Common myeloid progenitor, CD34-positive (primary cell): ENCODE measurements around the gene ODC1.

Source experiments
- CTCF ChIA-PET: fragments of 350-600 bp; sonication (Branson Sonifier 250); formaldehyde crosslinking; loops from one replicate; lab custom pipeline; 2021; ENCODE audit warnings: antibody characterized with exemption; lab: Charles Lee
- POLR2A ChIA-PET: fragments of 350-600 bp; sonication (Branson Sonifier 250); formaldehyde crosslinking; loops from one replicate; lab custom pipeline; 2021; ENCODE audit warnings: antibody characterized with exemption; lab: Charles Lee
- DNase-seq, 3 donors: peaks; one replicate each; pipeline versions ENCODE4 v3.0.0 to v3.0.0-alpha.2; 2013
- H3K27ac ChIP-seq, 2 experiments: 1 replicate in 1 of 2; 2 replicates in 1 of 2; pipeline ENCODE4 v1.7.0; 2013; ENCODE audit warnings: inconsistent platforms in 2 of 2, low read length in 2 of 2, mild to moderate bottlenecking in 2 of 2, low read depth in 1 of 2, moderate library complexity in 1 of 2; ENCODE audit not compliant: severe bottlenecking in 2 of 2, insufficient read depth in 1 of 2, poor library complexity in 1 of 2
- H3K27me3 ChIP-seq, 5 experiments: replicated peaks in 2 of 5; 1 replicate in 3 of 5; 2 replicates in 2 of 5; pipeline versions ENCODE4 v1.6.1 to v1.7.0; 2013; ENCODE audit warnings: low read length in 4 of 5, mild to moderate bottlenecking in 2 of 5, moderate library complexity in 2 of 5, inconsistent platforms in 1 of 5; ENCODE audit not compliant: insufficient read depth in 5 of 5, control insufficient read depth in 4 of 5
- H3K36me3 ChIP-seq, 4 experiments: 1 replicate in 2 of 4; 2 replicates in 2 of 4; pipeline versions ENCODE4 v1.6.1 to v1.7.0; 2013; ENCODE audit warnings: low read length in 3 of 4, control low read depth in 1 of 4, mild to moderate bottlenecking in 1 of 4; ENCODE audit not compliant: control insufficient read depth in 4 of 4, insufficient read depth in 4 of 4
- H3K4me1 ChIP-seq, 4 experiments: 1 replicate in 3 of 4; 2 replicates in 1 of 4; pipeline versions ENCODE4 v1.6.1 to v1.7.1; 2013; ENCODE audit warnings: low read length in 3 of 4, mild to moderate bottlenecking in 3 of 4, control low read depth in 1 of 4, inconsistent platforms in 1 of 4, moderate library complexity in 1 of 4; ENCODE audit not compliant: control insufficient read depth in 4 of 4, insufficient read depth in 4 of 4; ENCODE audit errors: control extremely low read depth in 1 of 4
- H3K4me3 ChIP-seq, 7 experiments: 1 replicate in 4 of 7; 2 replicates in 3 of 7; pipeline versions ENCODE4 v1.5.1 to v1.7.0; 2013; ENCODE audit warnings: mild to moderate bottlenecking in 7 of 7, low read length in 6 of 7, moderate library complexity in 6 of 7, inconsistent platforms in 2 of 7, low read depth in 2 of 7, control low read depth in 1 of 7; ENCODE audit not compliant: insufficient read depth in 4 of 7, control insufficient read depth in 1 of 7; ENCODE audit errors: extremely low read depth in 1 of 7
- H3K9me3 ChIP-seq, 5 experiments: 1 replicate in 4 of 5; 2 replicates in 1 of 5; pipeline versions ENCODE4 v1.6.1 to v1.7.1; 2013; ENCODE audit warnings: low read length in 4 of 5, mild to moderate bottlenecking in 2 of 5, inconsistent platforms in 1 of 5, low read depth in 1 of 5, moderate library complexity in 1 of 5; ENCODE audit not compliant: control insufficient read depth in 4 of 5, insufficient read depth in 2 of 5; ENCODE audit errors: control extremely low read depth in 1 of 5
- WGBS: methylation state at CpG from one replicate; pipeline ENCODE4 v1.1.5; 2013; ENCODE audit not compliant: insufficient coverage; 5-methylcytosine and 5-hydroxymethylcytosine counted together

Gene ODC1

GRCh38 chr2:10435820-10436204 lies 12.3 kb downstream of the ODC1 start:
- POLR2A ChIA-PET: interaction anchor here (2.2 kb wide), 1 partner anchor 12 kb away, joined by 13 read pairs; the partner anchor contains the start of gene ODC1
- H3K4me1 ChIP-seq: peaks cover 0 to 14% (median 11%) of the 10 kb centered on the region in 4 experiments
- 97% methylated on average over 12 of the region's 14 CpGs for WGBS
- H3K4me3 ChIP-seq: no peak overlapping the region
- CTCF ChIA-PET: interaction anchor here (0.9 to 6.1 kb wide), 28 partner anchors 10 to 604 kb away, joined by 3 to 80 read pairs (median 5); partner anchors contain the start of genes ODC1 and RRM2
- H3K27ac ChIP-seq: no peak overlapping the region
- peaks cover 0 to 13% (median 0%) of the 10 kb centered on the region in 5 experiments for H3K27me3 ChIP-seq
- no peak for DNase-seq
- peaks cover 2 to 19% (median 10%) of the 10 kb centered on the region in 4 experiments for H3K36me3 ChIP-seq
- no peaks in the 10 kb centered on the region for H3K9me3 ChIP-seq

- Histone ChIP-seq H3K4me1 (peaks cover 0 to 14% (median 11%) of the 10 kb centered on the region in 4 experiments), H3K4me3 (no peak overlapping the region), H3K27ac (no peak overlapping the region), H3K36me3 (peaks cover 2 to 12% (median 7%) of the 10 kb centered on the region in 4 experiments), H3K27me3 (peaks cover 0 to 13% (median 0%) of the 10 kb centered on the region in 5 experiments), H3K9me3 (no peaks in the 10 kb centered on the region)
- ChIA-PET CTCF (interaction anchor here (0.6 to 6.1 kb wide), 50 partner anchors 9 to 604 kb away, joined by 3 to 80 read pairs (median 4); partner anchors contain the start of genes HPCAL1, ODC1 and RRM2), POLR2A (interaction anchor here (0.6 to 2.2 kb wide), 5 partner anchors 9 to 362 kb away, joined by 3 to 13 read pairs (median 4); partner anchors contain the start of gene ODC1)
- 43% methylated on average over 26 of the region's 28 CpGs for WGBS
- peak; percentile 79 to 88 (median 85) for DNase-seq
Observed at GRCh38 chr2:10434886-10435819, 13.0 kb downstream of the ODC1 start.

DNA sequence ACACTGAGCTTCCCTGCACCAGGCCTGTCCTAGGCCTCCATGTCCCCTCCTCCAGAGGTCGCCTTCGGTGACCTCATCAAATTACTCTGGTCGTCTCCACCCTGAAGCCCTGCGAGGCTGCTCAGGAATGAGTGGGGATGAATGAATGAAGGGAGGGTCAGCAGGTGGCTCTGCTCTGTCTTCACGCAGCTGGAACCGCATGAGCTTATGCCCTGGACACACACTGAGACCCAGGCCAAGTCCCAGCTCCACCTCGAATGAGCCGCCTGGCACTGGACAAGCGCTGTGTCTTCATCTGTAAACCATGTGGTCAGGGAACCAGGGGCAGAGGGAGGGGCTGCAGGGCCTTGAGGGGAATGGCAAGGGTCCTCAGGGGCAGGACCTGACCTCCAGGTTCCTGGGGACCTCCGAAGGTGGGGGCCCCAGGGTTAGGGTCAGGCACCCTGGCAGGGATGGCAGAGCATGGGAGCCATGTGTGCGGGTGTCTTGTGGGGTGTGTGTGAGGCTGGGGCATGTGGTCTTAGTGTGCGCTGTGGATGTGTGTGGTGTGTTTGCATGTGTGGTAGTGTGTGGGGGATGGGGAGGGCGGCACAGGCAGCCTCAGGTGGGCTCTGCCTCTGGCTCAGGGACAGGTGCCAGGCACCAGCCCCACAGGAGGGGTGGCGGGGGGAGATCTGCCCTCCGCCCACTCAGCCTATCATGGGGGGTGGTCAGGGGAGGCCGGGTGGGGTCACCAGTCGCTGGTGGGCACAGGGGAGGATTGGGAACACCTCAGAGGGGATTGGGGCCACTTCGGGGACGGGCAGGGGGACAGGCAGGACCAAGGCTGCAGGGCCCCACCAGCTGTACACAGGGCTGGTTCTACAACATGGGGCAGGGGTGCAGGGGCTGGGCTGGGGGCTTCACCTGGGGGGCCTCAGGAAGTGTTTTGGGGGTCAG lies 13.9 kb downstream of the ODC1 start:
- WGBS: 90% methylated on average over 14 of the region's 19 CpGs
- CTCF ChIA-PET: interaction anchor here (0.7 to 6.1 kb wide), 45 partner anchors 8 to 362 kb away, joined by 3 to 80 read pairs (median 5); partner anchors contain the start of genes HPCAL1, ODC1 and RRM2

DNA sequence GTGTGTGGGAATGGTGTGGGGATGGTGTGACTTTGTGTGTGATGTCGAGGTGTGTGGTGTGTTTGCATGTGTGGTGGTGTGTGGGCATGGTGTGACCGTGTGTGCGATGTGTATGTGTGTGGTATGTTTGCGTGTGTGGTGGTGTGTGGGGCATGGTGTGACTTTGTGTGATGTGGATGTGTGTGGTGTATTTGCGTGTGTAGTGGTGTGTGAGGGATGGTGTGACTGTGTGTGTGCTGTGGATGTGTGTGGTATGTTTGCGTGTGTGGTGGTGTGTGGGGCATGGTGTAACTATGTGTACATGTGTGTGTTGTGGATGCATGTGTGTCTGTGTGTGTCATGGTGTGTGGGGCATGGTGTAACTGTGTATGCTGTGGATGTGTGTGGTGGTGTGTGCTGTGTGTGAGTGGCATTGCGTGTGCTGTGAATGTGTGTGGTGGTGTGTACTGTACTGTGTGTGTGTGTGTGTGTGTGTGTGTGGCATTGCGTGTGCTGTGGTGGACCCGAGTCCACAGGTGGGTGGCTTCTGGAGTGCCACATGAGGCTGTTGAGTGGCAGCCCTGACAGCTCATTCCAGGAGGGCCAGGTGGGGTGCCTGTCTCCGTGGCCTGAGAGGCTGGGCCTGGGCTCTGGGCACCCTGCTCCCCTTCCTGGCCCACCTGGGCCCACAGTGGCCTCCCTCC lies 14.7 kb downstream of the ODC1 start:
- no peaks in the 10 kb centered on the region for H3K9me3 ChIP-seq
- WGBS: 96% methylated on average over 8 of the region's 10 CpGs
- CTCF ChIA-PET: interaction anchor here (0.8 to 6.1 kb wide), 15 partner anchors 9 to 361 kb away, joined by 3 to 80 read pairs (median 14); partner anchors contain the start of genes ODC1 and RRM2
- DNase-seq: peak in 1 of 3 donors; percentile 28
- peaks cover 0 to under 1% (median 0%) of the 10 kb centered on the region in 4 experiments for H3K36me3 ChIP-seq
- H3K4me3 ChIP-seq: no peak overlapping the region
- peaks cover 0 to 13% (median 0%) of the 10 kb centered on the region in 5 experiments for H3K27me3 ChIP-seq
- no peak overlapping the region for H3K27ac ChIP-seq
- H3K4me1 ChIP-seq: peaks cover 0 to 14% (median 11%) of the 10 kb centered on the region in 4 experiments
- POLR2A ChIA-PET: no interaction called here

More for the DNA sequence above, 13.9 kb downstream of the ODC1 start:
- no peaks in the 10 kb centered on the region for H3K9me3 ChIP-seq
- no peak overlapping the region for H3K4me3 ChIP-seq
- peak in 1 of 3 donors; percentile 9 for DNase-seq
- H3K27ac ChIP-seq: no peak overlapping the region
- peaks cover 0 to 13% (median 0%) of the 10 kb centered on the region in 5 experiments for H3K27me3 ChIP-seq
- peaks cover 0 to 3% (median under 1%) of the 10 kb centered on the region in 4 experiments for H3K36me3 ChIP-seq
- peaks cover 0 to 14% (median 11%) of the 10 kb centered on the region in 4 experiments for H3K4me1 ChIP-seq
- POLR2A ChIA-PET: interaction anchor here (0.6 to 2.2 kb wide), 5 partner anchors 8 to 361 kb away, joined by 3 to 13 read pairs (median 4); partner anchors contain the start of gene ODC1

GRCh38 chr2:10432311-10433181 lies 15.6 kb downstream of the ODC1 start:
- Histone ChIP-seq H3K4me3 (peak overlapping the region; percentile 2 to 73 (median 45)), H3K27ac (no peak overlapping the region), H3K4me1 (peaks cover 0 to 14% (median 11%) of the 10 kb centered on the region in 4 experiments), H3K36me3 (peaks cover 0 to 7% (median 0%) of the 10 kb centered on the region in 4 experiments), H3K9me3 (no peaks in the 10 kb centered on the region), H3K27me3 (peaks cover 0 to 13% (median 0%) of the 10 kb centered on the region in 5 experiments)
- CTCF ChIA-PET: interaction anchor here (1.3 to 4.4 kb wide), 7 partner anchors 12 to 360 kb away, joined by 3 to 80 read pairs (median 16); partner anchors contain the start of gene RRM2
- WGBS: 14% methylated on average over 29 of the region's 49 CpGs
- DNase-seq: peak in 2 of 3 donors; percentile 43 to 49
- POLR2A ChIA-PET: interaction anchor here (0.9 kb wide), 1 partner anchor 128 kb away, joined by 5 read pairs; no protein-coding TSS in a partner anchor
